Measurements from ENCODE around the gene SCRT2. TPM values are rescaled to one million over a fixed set of nuclear protein-coding genes. Genes with fewer than 3 reads are reported as not detected.

The SCRT2 gene
- total and polyA plus RNA-seq, 2 of the 4 experiments (the other 2 are of a cell fraction): not detected

DNA sequence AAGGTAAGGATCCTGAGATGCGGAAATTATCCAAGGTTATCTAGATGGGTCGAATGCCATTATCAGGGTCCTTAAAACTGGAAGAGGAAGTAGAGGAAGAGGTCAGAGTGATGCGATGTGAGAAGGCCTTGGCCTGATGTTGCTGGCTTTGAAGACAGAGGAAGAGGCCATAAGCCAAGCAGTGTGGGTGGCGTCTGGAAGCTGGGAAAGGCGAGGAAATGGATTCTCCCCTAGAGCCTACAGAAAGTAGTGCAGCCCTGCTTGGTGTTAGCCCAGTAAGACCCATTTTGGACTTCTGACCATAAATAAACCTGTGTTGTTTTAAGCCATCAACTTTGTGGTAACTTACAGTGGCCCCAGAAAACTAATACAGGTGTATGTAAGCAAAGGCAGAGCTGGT lies 24.6 kb downstream of the SCRT2 start:
- POLR2A ChIA-PET (ENCODE audit: unreplicated experiment): no interaction called here
- H2BK15ac ChIP-seq (ENCODE audit: low read depth, low read length): no peak overlapping the region
- peaks cover 43 to 58% of the 10 kb centered on the region in 2 experiments for H3K79me1 ChIP-seq (ENCODE audit: low read depth in 1 of 2, low read length in 2 of 2)
- no peak for DNase-seq
- H3K9me3 ChIP-seq (ENCODE audit: control insufficient read depth, insufficient read depth, low read length): no peaks in the 10 kb centered on the region
- H3K18ac ChIP-seq (ENCODE audit: low read depth, low read length): no peak overlapping the region
- H4K91ac ChIP-seq (ENCODE audit: insufficient read depth, low read depth, low read length): no peak overlapping the region
- no peak overlapping the region for H3K27ac ChIP-seq (ENCODE audit: insufficient read depth, low read length)
- H3K23ac ChIP-seq (ENCODE audit: low read depth, low read length): no peak overlapping the region
- H3K4ac ChIP-seq (ENCODE audit: low read depth, low read length): no peak overlapping the region
- H3K4me2 ChIP-seq (ENCODE audit: low read depth, low read length): no peak overlapping the region
- no peaks in the 10 kb centered on the region; the same call in 1 of the 2 replicates for H3K27me3 ChIP-seq (ENCODE audit: control insufficient read depth, insufficient read depth, low read length)
- no peak overlapping the region for H2BK120ac ChIP-seq (ENCODE audit: low read depth, low read length)
- TF ChIP-seq CEBPB (IDR thresholded peaks at IDR 0.05; ENCODE audit: low read depth, low read length) (no peak), NFE2L2 (IDR thresholded peaks at IDR 0.05; ENCODE audit: low read depth, low read length) (no peak), POLR2A (IDR thresholded peaks at IDR 0.05; ENCODE audit: low read depth, low read length) (no peak), RCOR1 (IDR thresholded peaks at IDR 0.05; ENCODE audit: insufficient replicate concordance, low read length) (no peak), CHD1 (IDR thresholded peaks at IDR 0.05; ENCODE audit: low read depth, low read length) (no peak), FOS (IDR thresholded peaks at IDR 0.05; ENCODE audit: low read depth, low read length) (no peak), BHLHE40 (IDR thresholded peaks at IDR 0.05; ENCODE audit: low read depth, low read length) (no peak), SMC3 (IDR thresholded peaks at IDR 0.05; ENCODE audit: low read depth, low read length) (no peak), MAFK (IDR thresholded peaks at IDR 0.05; ENCODE audit: low read depth, low read length) (no peak), RAD21 (IDR thresholded peaks at IDR 0.05; ENCODE audit: low read length) (no peak)
- TF ChIP-seq, protein P1, sequence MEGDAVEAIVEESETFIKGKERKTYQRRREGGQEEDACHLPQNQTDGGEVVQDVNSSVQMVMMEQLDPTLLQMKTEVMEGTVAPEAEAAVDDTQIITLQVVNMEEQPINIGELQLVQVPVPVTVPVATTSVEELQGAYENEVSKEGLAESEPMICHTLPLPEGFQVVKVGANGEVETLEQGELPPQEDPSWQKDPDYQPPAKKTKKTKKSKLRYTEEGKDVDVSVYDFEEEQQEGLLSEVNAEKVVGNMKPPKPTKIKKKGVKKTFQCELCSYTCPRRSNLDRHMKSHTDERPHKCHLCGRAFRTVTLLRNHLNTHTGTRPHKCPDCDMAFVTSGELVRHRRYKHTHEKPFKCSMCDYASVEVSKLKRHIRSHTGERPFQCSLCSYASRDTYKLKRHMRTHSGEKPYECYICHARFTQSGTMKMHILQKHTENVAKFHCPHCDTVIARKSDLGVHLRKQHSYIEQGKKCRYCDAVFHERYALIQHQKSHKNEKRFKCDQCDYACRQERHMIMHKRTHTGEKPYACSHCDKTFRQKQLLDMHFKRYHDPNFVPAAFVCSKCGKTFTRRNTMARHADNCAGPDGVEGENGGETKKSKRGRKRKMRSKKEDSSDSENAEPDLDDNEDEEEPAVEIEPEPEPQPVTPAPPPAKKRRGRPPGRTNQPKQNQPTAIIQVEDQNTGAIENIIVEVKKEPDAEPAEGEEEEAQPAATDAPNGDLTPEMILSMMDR (conservative IDR thresholded peaks at IDR 0.05; ENCODE audit: low read depth, low read length): no peak
- TF ChIP-seq, protein P2, sequence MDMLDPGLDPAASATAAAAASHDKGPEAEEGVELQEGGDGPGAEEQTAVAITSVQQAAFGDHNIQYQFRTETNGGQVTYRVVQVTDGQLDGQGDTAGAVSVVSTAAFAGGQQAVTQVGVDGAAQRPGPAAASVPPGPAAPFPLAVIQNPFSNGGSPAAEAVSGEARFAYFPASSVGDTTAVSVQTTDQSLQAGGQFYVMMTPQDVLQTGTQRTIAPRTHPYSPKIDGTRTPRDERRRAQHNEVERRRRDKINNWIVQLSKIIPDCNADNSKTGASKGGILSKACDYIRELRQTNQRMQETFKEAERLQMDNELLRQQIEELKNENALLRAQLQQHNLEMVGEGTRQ (IDR thresholded peaks at IDR 0.05; ENCODE audit: low read depth, low read length): no peak
- in situ Hi-C loops (cut with MboI; ENCODE audit: low sequenced_read_pairs) (loop anchor here (10.0 kb wide), 3 partner anchors 106 to 296 kb away; partner anchors contain the start of gene CSNK2A1), dilution Hi-C loops (cut with HindIII; ENCODE audit: low sequenced_read_pairs, unreplicated experiment) (no loop called here), intact Hi-C loops (cut with micrococcal nuclease) (loop anchor here (5.0 kb wide), 1 partner anchor 76 kb away; no protein-coding TSS in a partner anchor)
- BruUV-seq (replicated peaks): no TSS peak
- no peak overlapping the region for H3K56ac ChIP-seq (ENCODE audit: extremely low read depth, insufficient read depth, low read length)
- CTCF ChIA-PET: interaction anchor here (0.6 kb wide), 1 partner anchor 16 kb away, joined by 3 read pairs; no protein-coding TSS in a partner anchor
- H3K9ac ChIP-seq (ENCODE audit: low read depth, low read length): no peak overlapping the region
- H2BK20ac ChIP-seq (ENCODE audit: low read depth, low read length): no peak overlapping the region
- WGBS, 2 experiments (ENCODE audit: extremely low coverage in 2 of 2, insufficient read length in 1 of 2): 85% methylated on average over 5 of the region's 5 CpGs; no CpG with 5 or more reads in 1 of the 2 experiments
- no peak overlapping the region for H2AK5ac ChIP-seq (ENCODE audit: low read depth, low read length)
- no peak overlapping the region for H2AK9ac ChIP-seq (replicated peaks; ENCODE audit: low read depth, low read length, poor library complexity)
- no peak overlapping the region for H4K8ac ChIP-seq (ENCODE audit: low read depth in 2 of 2, low read length in 2 of 2)
- no peak for ATAC-seq (ENCODE audit: low read depth)
- peaks cover 12% of the 10 kb centered on the region for H3K4me1 ChIP-seq (ENCODE audit: control insufficient read depth, insufficient read depth, low read length)
- H3K4me3 ChIP-seq (ENCODE audit: insufficient read depth, low read depth, low read length): no peak overlapping the region
- H4K20me1 ChIP-seq (ENCODE audit: insufficient read depth, low read length): peaks cover 43% of the 10 kb centered on the region
- peaks cover 36% of the 10 kb centered on the region for H3K36me3 ChIP-seq (ENCODE audit: control insufficient read depth, insufficient read depth, low read length)
- H3K14ac ChIP-seq (replicated peaks; ENCODE audit: low read depth, low read length): no peak overlapping the region
- no peak overlapping the region for H4K5ac ChIP-seq (ENCODE audit: low read depth, low read length)
- peaks cover 5% of the 10 kb centered on the region for H3K9me1 ChIP-seq (ENCODE audit: insufficient read depth, low read length)
- no peak overlapping the region for H2AFZ ChIP-seq (replicated peaks; ENCODE audit: low read length, poor library complexity)
- no peak overlapping the region for H2BK5ac ChIP-seq (ENCODE audit: low read depth, low read length, poor library complexity, severe bottlenecking)
